Cardiac muscle cell (in vitro differentiated cells and primary cell): ENCODE results near the gene ZFP64. TPM values are rescaled to one million over a fixed set of nuclear protein-coding genes. Genes with fewer than 3 reads are reported as not detected.

ENCODE experiments used
- DNase-seq, 2 donors: peaks; one replicate each; pipeline versions ENCODE4 v3.0.0 to v3.0.0-alpha.2; 2010 to 2017; ENCODE audit warnings: low read depth in 1 of 2, low spot score in 1 of 2
- H3K27ac ChIP-seq: fragments of 200-600 bp; sonication (generic); 2 replicates; pipeline ENCODE4 v1.5.1; 2016
- H3K27me3 ChIP-seq: fragments of 200-600 bp; sonication (generic); 2 replicates; pipeline ENCODE4 v1.6.0; 2016; ENCODE audit warnings: control low read depth
- H3K36me3 ChIP-seq: fragments of 200-600 bp; sonication (generic); 2 replicates; pipeline ENCODE4 v1.5.1; 2016; ENCODE audit warnings: control low read depth
- H3K4me1 ChIP-seq: fragments of 200-600 bp; sonication (generic); 2 replicates; pipeline ENCODE4 v1.8.1; 2017; ENCODE audit warnings: low read depth, mild to moderate bottlenecking, mixed run types
- H3K4me3 ChIP-seq: fragments of 200-600 bp; sonication (generic); 2 replicates; pipeline ENCODE4 v1.5.1; 2016; ENCODE audit warnings: mild to moderate bottlenecking
- H3K9me3 ChIP-seq: fragments of 200-600 bp; sonication (generic); 2 replicates; pipeline ENCODE4 v1.5.1; 2017; ENCODE audit warnings: low read depth, mild to moderate bottlenecking, control low read depth
- polyA plus RNA-seq: library from polyadenylated mRNA; unstranded; fragments of >200 nt; fragmentation: Nextera tagmentation; extraction: Ambion mirVana; gene quantifications from 2 replicates; pipeline ENCODE4 v1.2.1, GENCODE V29; 2016
- total RNA-seq: library from RNA; depleted of rRNA; stranded (reverse); fragments of >200 nt; gene quantifications from 2 replicates; pipeline ENCODE4 v1.2.3, GENCODE V29; 2016
- TF ChIP-seq, protein P1 (sequence below): IDR thresholded peaks from 2 replicates; pipeline ENCODE4 v1.5.1; 2012; ENCODE audit warnings: low read depth, mild to moderate bottlenecking, low read length

Gene ZFP64
- total and polyA plus RNA-seq, 2 experiments from 2014 or later: 9.6 to 17.7 TPM

DNA sequence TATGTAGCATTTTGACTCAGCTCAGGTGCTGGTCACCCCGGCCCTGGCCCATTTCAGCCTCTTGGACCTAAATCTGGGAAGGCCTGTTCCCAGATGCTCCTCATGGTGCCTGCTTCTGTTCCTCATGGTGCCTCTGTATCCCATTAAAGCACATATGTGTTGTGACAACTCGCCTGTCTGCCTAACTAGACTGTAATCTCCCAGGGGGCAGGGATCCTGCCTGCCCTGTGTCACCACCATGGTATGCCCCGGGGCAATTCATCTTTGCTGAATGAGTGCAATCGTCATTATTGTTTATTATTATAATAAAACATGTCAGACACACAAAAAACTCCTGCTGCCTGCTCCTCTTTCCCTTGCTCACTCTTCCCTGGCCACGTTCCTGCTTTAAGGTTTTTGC, 62.0 kb downstream of the ZFP64 start:
- no peak for DNase-seq
- Histone ChIP-seq H3K4me1 (no peaks in the 10 kb centered on the region), H3K27ac (no peak overlapping the region), H3K27me3 (no peaks in the 10 kb centered on the region), H3K9me3 (no peaks in the 10 kb centered on the region), H3K4me3 (no peak overlapping the region), H3K36me3 (no peaks in the 10 kb centered on the region)
- TF ChIP-seq, protein P1, sequence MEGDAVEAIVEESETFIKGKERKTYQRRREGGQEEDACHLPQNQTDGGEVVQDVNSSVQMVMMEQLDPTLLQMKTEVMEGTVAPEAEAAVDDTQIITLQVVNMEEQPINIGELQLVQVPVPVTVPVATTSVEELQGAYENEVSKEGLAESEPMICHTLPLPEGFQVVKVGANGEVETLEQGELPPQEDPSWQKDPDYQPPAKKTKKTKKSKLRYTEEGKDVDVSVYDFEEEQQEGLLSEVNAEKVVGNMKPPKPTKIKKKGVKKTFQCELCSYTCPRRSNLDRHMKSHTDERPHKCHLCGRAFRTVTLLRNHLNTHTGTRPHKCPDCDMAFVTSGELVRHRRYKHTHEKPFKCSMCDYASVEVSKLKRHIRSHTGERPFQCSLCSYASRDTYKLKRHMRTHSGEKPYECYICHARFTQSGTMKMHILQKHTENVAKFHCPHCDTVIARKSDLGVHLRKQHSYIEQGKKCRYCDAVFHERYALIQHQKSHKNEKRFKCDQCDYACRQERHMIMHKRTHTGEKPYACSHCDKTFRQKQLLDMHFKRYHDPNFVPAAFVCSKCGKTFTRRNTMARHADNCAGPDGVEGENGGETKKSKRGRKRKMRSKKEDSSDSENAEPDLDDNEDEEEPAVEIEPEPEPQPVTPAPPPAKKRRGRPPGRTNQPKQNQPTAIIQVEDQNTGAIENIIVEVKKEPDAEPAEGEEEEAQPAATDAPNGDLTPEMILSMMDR: no peak

GRCh38 chr20:52127309-52127708, 64.3 kb downstream of the ZFP64 start:
- H3K27ac ChIP-seq: no peak overlapping the region
- no peak overlapping the region for H3K4me3 ChIP-seq
- H3K27me3 ChIP-seq: no peaks in the 10 kb centered on the region
- no peaks in the 10 kb centered on the region for H3K9me3 ChIP-seq
- no peak for DNase-seq
- no peaks in the 10 kb centered on the region for H3K36me3 ChIP-seq
- TF ChIP-seq, protein P1: no peak
- no peaks in the 10 kb centered on the region for H3K4me1 ChIP-seq

GRCh38 chr20:52124821-52125220, 66.8 kb downstream of the ZFP64 start:
- Histone ChIP-seq H3K4me1 (no peaks in the 10 kb centered on the region), H3K4me3 (no peak overlapping the region), H3K27me3 (no peaks in the 10 kb centered on the region), H3K9me3 (no peaks in the 10 kb centered on the region), H3K27ac (no peak overlapping the region), H3K36me3 (no peaks in the 10 kb centered on the region)
- no peak for DNase-seq
- TF ChIP-seq, protein P1: no peak

DNA sequence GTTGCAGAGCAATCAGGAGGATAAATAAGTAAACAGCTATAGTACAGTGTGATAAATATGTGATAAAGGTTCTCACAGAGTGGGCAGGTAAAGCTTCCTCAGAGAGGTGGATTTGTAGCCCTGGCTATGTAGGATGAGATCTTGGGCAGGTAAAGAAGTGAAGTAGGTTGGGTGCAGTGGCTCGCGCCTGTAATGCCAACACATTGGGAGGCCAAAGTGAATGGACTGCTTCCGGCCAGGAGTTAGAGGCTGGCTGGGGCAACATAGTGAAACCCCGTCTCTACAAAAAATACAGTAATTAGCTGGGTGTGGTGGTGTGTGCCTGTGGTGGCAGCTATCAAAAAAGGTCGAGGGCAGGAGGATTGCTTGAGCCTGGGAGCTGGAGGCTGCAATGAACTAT, 72.9 kb downstream of the ZFP64 start:
- Histone ChIP-seq H3K27me3 (no peaks in the 10 kb centered on the region), H3K4me3 (no peak overlapping the region), H3K36me3 (no peaks in the 10 kb centered on the region), H3K4me1 (no peaks in the 10 kb centered on the region), H3K9me3 (no peaks in the 10 kb centered on the region), H3K27ac (no peak overlapping the region)
- DNase-seq: no peak
- TF ChIP-seq, protein P1: no peak

GRCh38 chr20:52118016-52118623, 73.5 kb downstream of the ZFP64 start:
- Histone ChIP-seq H3K27ac (no peak overlapping the region), H3K36me3 (no peaks in the 10 kb centered on the region), H3K4me3 (no peak overlapping the region), H3K27me3 (no peaks in the 10 kb centered on the region), H3K9me3 (no peaks in the 10 kb centered on the region), H3K4me1 (no peaks in the 10 kb centered on the region)
- DNase-seq: no peak
- TF ChIP-seq, protein P1: no peak
